Endodermal cell (in vitro differentiated cells): ENCODE data around the gene UGT3A2. TPM values are rescaled to one million over a fixed set of nuclear protein-coding genes. Genes with fewer than 3 reads are reported as not detected.

Experiments used
- DNase-seq: peaks from one replicate; pipeline ENCODE4 v3.0.0-alpha.2; 2017
- H3K27ac ChIP-seq: 2 replicates; pipeline ENCODE4 v1.5.1; 2013; ENCODE audit warnings: mild to moderate bottlenecking, low read depth, low read length, moderate library complexity
- H3K27me3 ChIP-seq: 2 replicates; pipeline ENCODE4 v1.6.1; 2013; ENCODE audit warnings: mild to moderate bottlenecking, low read length, moderate library complexity; ENCODE audit not compliant: insufficient read depth, control insufficient read depth, poor library complexity, severe bottlenecking
- H3K36me3 ChIP-seq: 2 replicates; pipeline ENCODE4 v1.7.0; 2013; ENCODE audit warnings: mild to moderate bottlenecking, low read length, moderate library complexity; ENCODE audit not compliant: control insufficient read depth, insufficient read depth
- H3K4me1 ChIP-seq: one replicate; pipeline ENCODE4 v1.7.0; 2013; ENCODE audit warnings: low read length; ENCODE audit not compliant: control insufficient read depth, insufficient read depth
- H3K4me3 ChIP-seq: 2 replicates; pipeline ENCODE4 v1.5.1; 2013; ENCODE audit warnings: mild to moderate bottlenecking, low read length, moderate library complexity
- H3K9ac ChIP-seq: 2 replicates; pipeline ENCODE4 v1.6.1; 2013; ENCODE audit warnings: mild to moderate bottlenecking, low read length, moderate library complexity; ENCODE audit not compliant: poor library complexity, severe bottlenecking; ENCODE audit errors: extremely low read depth
- H3K9me3 ChIP-seq: 2 replicates; pipeline ENCODE4 v1.6.1; 2013; ENCODE audit warnings: mild to moderate bottlenecking, low read length, moderate library complexity; ENCODE audit not compliant: control insufficient read depth
- H3K27ac Mint-ChIP-seq: 2 replicates; pipeline ENCODE4 v1.8.0; 2020; ENCODE audit warnings: mixed read lengths
- H3K27me3 Mint-ChIP-seq: 2 replicates; pipeline ENCODE4 v1.8.0; 2021; ENCODE audit warnings: mild to moderate bottlenecking, mixed read lengths; ENCODE audit not compliant: insufficient read depth
- H3K36me3 Mint-ChIP-seq: 2 replicates; pipeline ENCODE4 v1.8.0; 2020; ENCODE audit warnings: low read depth, mixed read lengths
- H3K4me1 Mint-ChIP-seq: 2 replicates; pipeline ENCODE4 v1.8.0; 2020; ENCODE audit warnings: mixed read lengths
- H3K4me3 Mint-ChIP-seq: 2 replicates; pipeline ENCODE4 v1.8.0; 2020; ENCODE audit warnings: mild to moderate bottlenecking, moderate library complexity, mixed read lengths
- H3K9me3 Mint-ChIP-seq: 2 replicates; pipeline ENCODE4 v1.8.0; 2020; ENCODE audit warnings: mild to moderate bottlenecking, mixed read lengths
- CTCF ChIP-seq: fragments of 200-600 bp; sonication (generic); conservative IDR thresholded peaks from 2 replicates; pipeline ENCODE4 v1.5.0; 2021; ENCODE audit warnings: antibody characterized with exemption, mild to moderate bottlenecking
- WGBS, 2 experiments: methylation state at CpG; one replicate each; pipeline versions ENCODE4 v1.1.5 to v1.1.7; 2013; ENCODE audit warnings: missing lambda C conversion rate in 2 of 2, mixed read lengths in 1 of 2; ENCODE audit not compliant: insufficient coverage in 1 of 2, insufficient read length in 1 of 2; 5-methylcytosine and 5-hydroxymethylcytosine counted together
- total RNA-seq, 2 donors: library from RNA; stranded (reverse); fragmentation: NEBNext Ultra II Directional in 1 of 2; extraction: Animal tissue kit (Norgen Biotek cat#: 25700) in 1 of 2; gene quantifications; 2 replicates in 1 of 2; 3 replicates in 1 of 2; pipeline ENCODE4 v1.2.1, GENCODE V29; 2021

Gene UGT3A2
- total RNA-seq, 2 donors from 2014 or later, result 15.5 to 25.3 TPM

GRCh38 chr5:36055984-36056383, 10.7 kb downstream of the UGT3A2 start:
- no peaks in the 10 kb centered on the region for H3K9me3 Mint-ChIP-seq
- no peak overlapping the region for H3K4me3 Mint-ChIP-seq
- H3K36me3 Mint-ChIP-seq, result peaks cover 2% of the 10 kb centered on the region
- no peak overlapping the region for H3K9ac ChIP-seq
- WGBS, 2 experiments, result 89 to 94% methylated on average over 2 to 5 of the region's 5 CpGs
- no peak overlapping the region for H3K27ac Mint-ChIP-seq
- no peaks in the 10 kb centered on the region for H3K9me3 ChIP-seq
- no peak for DNase-seq
- no peak overlapping the region for H3K27ac ChIP-seq
- no peak overlapping the region for H3K4me3 ChIP-seq
- TF ChIP-seq CTCF, result no peak
- H3K27me3 Mint-ChIP-seq, result no peaks in the 10 kb centered on the region
- no peaks in the 10 kb centered on the region for H3K36me3 ChIP-seq
- H3K4me1 Mint-ChIP-seq, result peaks cover 19% of the 10 kb centered on the region
- H3K4me1 ChIP-seq, result peaks cover 4% of the 10 kb centered on the region
- no peaks in the 10 kb centered on the region for H3K27me3 ChIP-seq

GRCh38 chr5:36054647-36055046, 12.0 kb downstream of the UGT3A2 start:
- no peak overlapping the region for H3K4me3 Mint-ChIP-seq
- Histone ChIP-seq H3K27me3 (no peaks in the 10 kb centered on the region), H3K9me3 (no peaks in the 10 kb centered on the region), H3K27ac (no peak overlapping the region), H3K4me3 (no peak overlapping the region), H3K9ac (no peak overlapping the region), H3K4me1 (no peaks in the 10 kb centered on the region), H3K36me3 (peaks cover 2% of the 10 kb centered on the region)
- no peak for DNase-seq
- H3K9me3 Mint-ChIP-seq, result no peaks in the 10 kb centered on the region
- no peak overlapping the region for H3K27ac Mint-ChIP-seq
- H3K4me1 Mint-ChIP-seq, result peaks cover 15% of the 10 kb centered on the region
- TF ChIP-seq CTCF, result no peak
- no peaks in the 10 kb centered on the region for H3K27me3 Mint-ChIP-seq
- peaks cover 2% of the 10 kb centered on the region for H3K36me3 Mint-ChIP-seq
- 94 to 100% methylated on average over 2 to 3 of the region's 3 CpGs for WGBS, 2 experiments

- no peak overlapping the region for H3K27ac Mint-ChIP-seq
- no peaks in the 10 kb centered on the region for H3K9me3 Mint-ChIP-seq
- H3K9me3 ChIP-seq, result no peaks in the 10 kb centered on the region
- TF ChIP-seq CTCF, result no peak
- no peak for DNase-seq
- peaks cover 2% of the 10 kb centered on the region for H3K4me1 Mint-ChIP-seq
- H3K4me3 ChIP-seq, result no peak overlapping the region
- H3K36me3 ChIP-seq, result peaks cover 4% of the 10 kb centered on the region
- no peak overlapping the region for H3K9ac ChIP-seq
- peaks cover 2% of the 10 kb centered on the region for H3K36me3 Mint-ChIP-seq
- H3K27me3 ChIP-seq, result no peaks in the 10 kb centered on the region
- H3K4me1 ChIP-seq, result no peaks in the 10 kb centered on the region
- no peaks in the 10 kb centered on the region for H3K27me3 Mint-ChIP-seq
- H3K4me3 Mint-ChIP-seq, result no peak overlapping the region
- H3K27ac ChIP-seq, result no peak overlapping the region
These were observed 14.1 kb downstream of the UGT3A2 start for GRCh38 chr5:36052538-36052937.
